ENCODE data around the gene MOCS2. TPM values are rescaled to one million over a fixed set of nuclear protein-coding genes. Genes with fewer than 3 reads are reported as not detected.

Gene MOCS2
- total and polyA plus RNA-seq, 9 of the 15 experiments (the other 6 are each of a cell fraction or from before 2014, with no cell fraction given) = 33.0 to 74.5 (median 48.4) TPM

- TF ChIP-seq MGA (IDR thresholded peaks at IDR 0.05) = no peak
- TF ChIP-seq ZBTB1 (CRISPR knock-in tag; IDR thresholded peaks at IDR 0.05; ENCODE audit: borderline replicate concordance, low read depth) = no peak
- no peak for TF ChIP-seq NR1H2 (CRISPR knock-in tag; IDR thresholded peaks at IDR 0.05)
- no peak for TF ChIP-seq ZBTB2 (IDR thresholded peaks at IDR 0.05)
- no peak for TF ChIP-seq KLF16 (IDR thresholded peaks at IDR 0.05)
Observed at GRCh38 chr5:53105611-53106300, 3.8 kb downstream of the MOCS2 start (continued).

Data from K562 (cell line).